Neural crest cell (in vitro differentiated cells): Measurements from ENCODE around the gene LINGO1. TPM values are rescaled to one million over a fixed set of nuclear protein-coding genes. Genes with fewer than 3 reads are reported as not detected.

Experiments used
- DNase-seq: peaks from one replicate; pipeline ENCODE4 v3.0.0; 2021; ENCODE audit warnings: low read depth, mixed read lengths, low spot score
- H3K27ac Mint-ChIP-seq: one replicate; pipeline ENCODE4 v1.8.0; 2021; ENCODE audit warnings: mild to moderate bottlenecking, mixed read lengths; ENCODE audit not compliant: unreplicated experiment
- H3K27me3 Mint-ChIP-seq: 2 replicates; pipeline ENCODE4 v1.8.0; 2021; ENCODE audit warnings: low read depth, mild to moderate bottlenecking, mixed read lengths
- H3K36me3 Mint-ChIP-seq: 2 replicates; pipeline ENCODE4 v1.8.0; 2021; ENCODE audit warnings: low read depth, mild to moderate bottlenecking, mixed read lengths
- H3K4me1 Mint-ChIP-seq: 2 replicates; pipeline ENCODE4 v1.8.0; 2021; ENCODE audit warnings: mixed read lengths
- H3K4me3 Mint-ChIP-seq: one replicate; pipeline ENCODE4 v1.8.0; 2021; ENCODE audit warnings: mild to moderate bottlenecking, mixed read lengths
- H3K9me3 Mint-ChIP-seq: 2 replicates; pipeline ENCODE4 v1.8.0; 2021; ENCODE audit warnings: mixed read lengths
- total RNA-seq: library from RNA; stranded (reverse); gene quantifications from 2 replicates; pipeline ENCODE4 v1.2.1, GENCODE V29; 2021
- TF ChIP-seq, protein P1 (sequence below): fragments of 200-600 bp; sonication (generic); conservative IDR thresholded peaks from 2 replicates; pipeline ENCODE4 v1.5.0; 2021; ENCODE audit warnings: antibody characterized with exemption, mild to moderate bottlenecking

Gene LINGO1
- total RNA-seq, 1 donor from 2014 or later: 31.0 TPM

DNA sequence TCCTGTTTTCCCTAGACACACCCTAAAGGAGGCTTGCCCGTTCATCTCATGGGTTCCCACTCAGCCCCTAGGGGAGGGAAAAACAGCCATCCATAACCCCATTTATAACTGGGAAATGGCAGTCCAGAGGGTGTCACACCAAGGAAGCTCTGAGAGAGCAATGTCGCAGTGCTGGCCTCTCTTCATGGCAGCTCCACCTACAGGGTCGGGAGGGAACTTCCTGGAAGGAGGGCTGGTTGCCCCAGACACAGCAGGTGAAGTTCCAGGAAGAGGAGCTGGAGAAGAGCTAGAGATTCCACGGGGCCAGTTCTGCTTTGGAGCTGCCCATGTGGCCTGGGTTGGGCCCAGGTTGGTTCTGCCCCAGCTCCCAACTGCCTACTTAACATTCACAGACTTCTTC, 22.3 kb upstream of the LINGO1 start:
- TF ChIP-seq, protein P1, sequence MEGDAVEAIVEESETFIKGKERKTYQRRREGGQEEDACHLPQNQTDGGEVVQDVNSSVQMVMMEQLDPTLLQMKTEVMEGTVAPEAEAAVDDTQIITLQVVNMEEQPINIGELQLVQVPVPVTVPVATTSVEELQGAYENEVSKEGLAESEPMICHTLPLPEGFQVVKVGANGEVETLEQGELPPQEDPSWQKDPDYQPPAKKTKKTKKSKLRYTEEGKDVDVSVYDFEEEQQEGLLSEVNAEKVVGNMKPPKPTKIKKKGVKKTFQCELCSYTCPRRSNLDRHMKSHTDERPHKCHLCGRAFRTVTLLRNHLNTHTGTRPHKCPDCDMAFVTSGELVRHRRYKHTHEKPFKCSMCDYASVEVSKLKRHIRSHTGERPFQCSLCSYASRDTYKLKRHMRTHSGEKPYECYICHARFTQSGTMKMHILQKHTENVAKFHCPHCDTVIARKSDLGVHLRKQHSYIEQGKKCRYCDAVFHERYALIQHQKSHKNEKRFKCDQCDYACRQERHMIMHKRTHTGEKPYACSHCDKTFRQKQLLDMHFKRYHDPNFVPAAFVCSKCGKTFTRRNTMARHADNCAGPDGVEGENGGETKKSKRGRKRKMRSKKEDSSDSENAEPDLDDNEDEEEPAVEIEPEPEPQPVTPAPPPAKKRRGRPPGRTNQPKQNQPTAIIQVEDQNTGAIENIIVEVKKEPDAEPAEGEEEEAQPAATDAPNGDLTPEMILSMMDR: peak; percentile 55
- no peaks in the 10 kb centered on the region for H3K9me3 Mint-ChIP-seq
- H3K4me3 Mint-ChIP-seq: no peak overlapping the region
- DNase-seq: peak; percentile 33
- peaks cover 11% of the 10 kb centered on the region for H3K27me3 Mint-ChIP-seq
- no peak overlapping the region for H3K27ac Mint-ChIP-seq
- H3K36me3 Mint-ChIP-seq: no peaks in the 10 kb centered on the region
- H3K4me1 Mint-ChIP-seq: peaks cover 3% of the 10 kb centered on the region

DNA sequence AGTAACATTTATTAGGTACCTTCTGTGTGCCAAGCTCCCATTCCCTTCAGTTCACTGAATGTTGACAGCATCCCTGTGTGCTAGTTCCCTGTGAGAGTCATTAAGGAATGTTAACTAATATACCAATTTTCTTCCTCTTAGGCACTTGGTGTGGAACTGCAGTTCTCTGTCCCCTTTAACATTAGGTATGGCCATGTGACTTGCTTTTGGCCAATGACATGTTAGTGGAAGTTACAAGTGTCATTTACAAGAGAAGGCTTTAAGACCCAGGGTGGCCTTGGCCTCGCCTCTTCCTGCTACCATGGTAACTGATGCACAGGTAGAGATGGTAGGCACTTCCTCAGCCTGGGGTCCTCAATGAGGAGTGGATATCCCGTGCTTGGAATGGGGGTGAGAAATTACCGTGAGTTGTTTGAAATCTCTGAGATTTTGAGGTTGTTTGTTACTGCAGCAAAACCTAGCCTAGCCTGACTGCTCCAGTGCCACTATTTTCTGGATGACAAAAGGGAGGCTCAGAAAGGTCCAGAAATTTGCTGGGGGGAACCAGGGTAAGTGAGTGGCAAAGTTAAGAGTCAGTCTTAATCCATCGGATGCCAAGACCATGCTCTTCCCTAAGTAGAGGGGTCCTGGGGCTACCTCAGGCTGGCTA, 21.2 kb upstream of the LINGO1 start:
- Mint-ChIP-seq H3K4me1 (peaks cover 5% of the 10 kb centered on the region), H3K36me3 (no peaks in the 10 kb centered on the region), H3K9me3 (no peaks in the 10 kb centered on the region), H3K4me3 (no peak overlapping the region), H3K27me3 (peaks cover 11% of the 10 kb centered on the region), H3K27ac (no peak overlapping the region)
- DNase-seq: no peak
- TF ChIP-seq, protein P1: no peak

DNA sequence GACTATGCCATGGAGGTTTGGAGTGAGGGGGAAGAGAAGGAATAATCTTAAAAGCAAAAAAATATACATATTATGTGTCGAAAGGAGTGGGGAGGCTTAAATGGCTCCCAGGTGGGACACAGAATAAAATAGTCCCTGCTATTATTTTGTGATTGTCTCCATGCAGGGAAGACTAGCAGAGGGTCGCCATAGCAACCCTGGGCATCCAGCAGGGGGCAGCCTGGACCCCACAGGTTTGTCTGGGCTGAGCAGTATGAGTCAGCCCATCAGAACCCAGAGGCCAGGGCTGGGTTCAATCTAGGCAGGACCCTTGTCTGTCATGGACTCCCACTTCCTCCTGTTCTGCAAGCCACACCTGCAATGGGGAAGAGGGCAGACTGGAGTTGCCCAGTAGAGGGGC, 17.6 kb upstream of the LINGO1 start:
- H3K9me3 Mint-ChIP-seq: no peaks in the 10 kb centered on the region
- H3K36me3 Mint-ChIP-seq: no peaks in the 10 kb centered on the region
- TF ChIP-seq, protein P1: peak; percentile 43
- H3K4me3 Mint-ChIP-seq: no peak overlapping the region
- H3K27me3 Mint-ChIP-seq: peaks cover 11% of the 10 kb centered on the region
- peak; percentile 45 for DNase-seq
- peaks cover 5% of the 10 kb centered on the region for H3K4me1 Mint-ChIP-seq
- H3K27ac Mint-ChIP-seq: no peak overlapping the region

DNA sequence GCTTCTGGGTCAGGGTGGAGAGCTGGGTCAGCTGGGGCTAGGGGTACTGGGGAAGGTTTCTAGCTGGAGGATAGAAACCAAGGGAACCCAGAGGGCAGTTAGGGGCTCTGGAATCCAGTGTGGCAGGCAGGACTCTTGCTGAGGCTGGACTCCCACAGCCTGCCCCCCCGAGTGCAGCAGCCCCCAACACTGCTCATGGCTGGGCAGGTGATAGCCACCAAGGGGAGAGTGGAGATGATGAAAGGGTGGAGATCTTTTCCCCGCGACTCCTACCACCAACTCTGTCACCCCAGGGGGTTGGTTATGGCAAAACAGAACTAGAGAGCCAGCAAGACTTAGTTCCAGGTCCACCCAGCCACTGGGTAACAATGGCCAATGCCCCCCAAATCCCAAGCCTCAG, 16.9 kb upstream of the LINGO1 start:
- Mint-ChIP-seq H3K9me3 (no peaks in the 10 kb centered on the region), H3K4me1 (peaks cover 5% of the 10 kb centered on the region), H3K36me3 (no peaks in the 10 kb centered on the region), H3K4me3 (no peak overlapping the region), H3K27me3 (peaks cover 9% of the 10 kb centered on the region), H3K27ac (no peak overlapping the region)
- TF ChIP-seq, protein P1: no peak
- no peak for DNase-seq

DNA sequence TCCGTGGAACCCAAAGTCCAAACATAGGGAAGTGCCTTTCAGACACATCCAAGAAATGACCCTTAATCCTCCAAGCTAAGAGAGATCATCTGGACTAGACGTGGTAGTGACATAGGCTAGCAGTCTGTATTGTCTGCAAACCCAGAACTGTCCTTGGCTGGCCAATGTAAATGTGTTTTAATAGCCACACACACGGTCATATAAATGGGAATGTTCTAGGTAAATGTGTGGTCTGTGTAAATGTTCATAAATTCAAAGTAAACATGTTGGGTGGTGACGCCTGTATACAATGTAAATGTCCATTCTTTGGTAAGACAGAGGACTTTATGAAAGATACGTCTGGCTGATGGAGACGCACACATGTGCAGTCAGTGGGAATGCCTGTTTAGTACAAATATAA, 16.3 kb upstream of the LINGO1 start:
- H3K4me3 Mint-ChIP-seq: no peak overlapping the region
- DNase-seq: no peak
- peaks cover 5% of the 10 kb centered on the region for H3K4me1 Mint-ChIP-seq
- peaks cover 9% of the 10 kb centered on the region for H3K27me3 Mint-ChIP-seq
- H3K9me3 Mint-ChIP-seq: no peaks in the 10 kb centered on the region
- TF ChIP-seq, protein P1: no peak
- no peaks in the 10 kb centered on the region for H3K36me3 Mint-ChIP-seq
- H3K27ac Mint-ChIP-seq: peak overlapping the region; percentile 52
